ENCODE measurements around the gene MB21D2.

Gene MB21D2

GRCh38 chr3:192892981-192893700 is 24.5 kb downstream of the MB21D2 start:
- WGBS, 2 experiments (ENCODE audit: insufficient coverage in 2 of 2) = 26% methylated on average over 11 of the region's 13 CpGs
- Histone ChIP-seq H3K36me3 (ENCODE audit: control insufficient read depth, insufficient read depth, low read length) (no peaks in the 10 kb centered on the region), H3K4me3 (ENCODE audit: extremely low read depth, insufficient read depth, low read length, poor library complexity, severe bottlenecking) (no peak overlapping the region), H3K9me3 (ENCODE audit: control insufficient read depth, low read length) (no peaks in the 10 kb centered on the region), H3K4me1 (ENCODE audit: control insufficient read depth, insufficient read depth, low read length, poor library complexity, severe bottlenecking) (peaks cover 26% of the 10 kb centered on the region), H3K27ac (ENCODE audit: low read depth, low read length, severe bottlenecking) (no peak overlapping the region)

GRCh38 chr3:192890347-192891335 is 27.0 kb downstream of the MB21D2 start:
- WGBS, 2 experiments (ENCODE audit: insufficient coverage in 2 of 2) = 86 to 100% methylated on average over 2 to 3 of the region's 13 CpGs
- peaks cover 33% of the 10 kb centered on the region for H3K4me1 ChIP-seq (ENCODE audit: control insufficient read depth, insufficient read depth, low read length, poor library complexity, severe bottlenecking)
- no peak overlapping the region for H3K4me3 ChIP-seq (ENCODE audit: extremely low read depth, insufficient read depth, low read length, poor library complexity, severe bottlenecking)
- H3K36me3 ChIP-seq (ENCODE audit: control insufficient read depth, insufficient read depth, low read length) = no peaks in the 10 kb centered on the region
- H3K9me3 ChIP-seq (ENCODE audit: control insufficient read depth, low read length) = no peaks in the 10 kb centered on the region
- peak overlapping the region; percentile 86 for H3K27ac ChIP-seq (ENCODE audit: low read depth, low read length, severe bottlenecking)

- WGBS, 2 experiments (ENCODE audit: insufficient coverage in 2 of 2) = no CpG with 5 or more reads among the region's 3 CpGs
- no peaks in the 10 kb centered on the region for H3K9me3 ChIP-seq (ENCODE audit: control insufficient read depth, low read length)
- H3K4me3 ChIP-seq (ENCODE audit: extremely low read depth, insufficient read depth, low read length, poor library complexity, severe bottlenecking) = no peak overlapping the region
- no peaks in the 10 kb centered on the region for H3K36me3 ChIP-seq (ENCODE audit: control insufficient read depth, insufficient read depth, low read length)
- H3K27ac ChIP-seq (ENCODE audit: low read depth, low read length, severe bottlenecking) = peak overlapping the region; percentile 86
- peaks cover 33% of the 10 kb centered on the region for H3K4me1 ChIP-seq (ENCODE audit: control insufficient read depth, insufficient read depth, low read length, poor library complexity, severe bottlenecking)
These were observed 28.0 kb downstream of the MB21D2 start for GRCh38 chr3:192889679-192890078.

GRCh38 chr3:192888190-192888589 is 29.5 kb downstream of the MB21D2 start:
- H3K9me3 ChIP-seq (ENCODE audit: control insufficient read depth, low read length) = no peaks in the 10 kb centered on the region
- peak overlapping the region; percentile 86 for H3K27ac ChIP-seq (ENCODE audit: low read depth, low read length, severe bottlenecking)
- H3K36me3 ChIP-seq (ENCODE audit: control insufficient read depth, insufficient read depth, low read length) = no peaks in the 10 kb centered on the region
- peaks cover 33% of the 10 kb centered on the region for H3K4me1 ChIP-seq (ENCODE audit: control insufficient read depth, insufficient read depth, low read length, poor library complexity, severe bottlenecking)
- 80 to 92% methylated on average over 1 to 5 of the region's 5 CpGs for WGBS, 2 experiments (ENCODE audit: insufficient coverage in 2 of 2)
- H3K4me3 ChIP-seq (ENCODE audit: extremely low read depth, insufficient read depth, low read length, poor library complexity, severe bottlenecking) = no peak overlapping the region

- 57 to 75% methylated on average over 6 to 7 of the region's 7 CpGs for WGBS, 2 experiments (ENCODE audit: insufficient coverage in 2 of 2)
- Histone ChIP-seq H3K4me3 (ENCODE audit: extremely low read depth, insufficient read depth, low read length, poor library complexity, severe bottlenecking) (no peak overlapping the region), H3K9me3 (ENCODE audit: control insufficient read depth, low read length) (no peaks in the 10 kb centered on the region), H3K4me1 (ENCODE audit: control insufficient read depth, insufficient read depth, low read length, poor library complexity, severe bottlenecking) (peaks cover 31% of the 10 kb centered on the region), H3K36me3 (ENCODE audit: control insufficient read depth, insufficient read depth, low read length) (no peaks in the 10 kb centered on the region), H3K27ac (ENCODE audit: low read depth, low read length, severe bottlenecking) (peak overlapping the region; percentile 86)
These were observed 30.0 kb downstream of the MB21D2 start for GRCh38 chr3:192887701-192888100.

GRCh38 chr3:192887047-192887446 is 30.6 kb downstream of the MB21D2 start:
- H3K9me3 ChIP-seq (ENCODE audit: control insufficient read depth, low read length) = no peaks in the 10 kb centered on the region
- peak overlapping the region; percentile 55 for H3K27ac ChIP-seq (ENCODE audit: low read depth, low read length, severe bottlenecking)
- H3K4me1 ChIP-seq (ENCODE audit: control insufficient read depth, insufficient read depth, low read length, poor library complexity, severe bottlenecking) = peaks cover 28% of the 10 kb centered on the region
- no peak overlapping the region for H3K4me3 ChIP-seq (ENCODE audit: extremely low read depth, insufficient read depth, low read length, poor library complexity, severe bottlenecking)
- WGBS, 2 experiments (ENCODE audit: insufficient coverage in 2 of 2) = 88% methylated on average over 5 to 6 of the region's 9 CpGs
- no peaks in the 10 kb centered on the region for H3K36me3 ChIP-seq (ENCODE audit: control insufficient read depth, insufficient read depth, low read length)

GRCh38 chr3:192884777-192885773 is 32.6 kb downstream of the MB21D2 start:
- Histone ChIP-seq H3K4me3 (ENCODE audit: extremely low read depth, insufficient read depth, low read length, poor library complexity, severe bottlenecking) (no peak overlapping the region), H3K36me3 (ENCODE audit: control insufficient read depth, insufficient read depth, low read length) (no peaks in the 10 kb centered on the region), H3K4me1 (ENCODE audit: control insufficient read depth, insufficient read depth, low read length, poor library complexity, severe bottlenecking) (peaks cover 25% of the 10 kb centered on the region), H3K27ac (ENCODE audit: low read depth, low read length, severe bottlenecking) (no peak overlapping the region), H3K9me3 (ENCODE audit: control insufficient read depth, low read length) (no peaks in the 10 kb centered on the region)
- 89 to 96% methylated on average over 4 to 6 of the region's 8 CpGs for WGBS, 2 experiments (ENCODE audit: insufficient coverage in 2 of 2)

GRCh38 chr3:192883512-192883911 is 34.1 kb downstream of the MB21D2 start:
- H3K4me1 ChIP-seq (ENCODE audit: control insufficient read depth, insufficient read depth, low read length, poor library complexity, severe bottlenecking) = peaks cover 22% of the 10 kb centered on the region
- 60 to 73% methylated on average over 1 to 2 of the region's 2 CpGs for WGBS, 2 experiments (ENCODE audit: insufficient coverage in 2 of 2)
- no peaks in the 10 kb centered on the region for H3K9me3 ChIP-seq (ENCODE audit: control insufficient read depth, low read length)
- no peaks in the 10 kb centered on the region for H3K36me3 ChIP-seq (ENCODE audit: control insufficient read depth, insufficient read depth, low read length)
- H3K4me3 ChIP-seq (ENCODE audit: extremely low read depth, insufficient read depth, low read length, poor library complexity, severe bottlenecking) = no peak overlapping the region
- no peak overlapping the region for H3K27ac ChIP-seq (ENCODE audit: low read depth, low read length, severe bottlenecking)

GRCh38 chr3:192881159-192881786 is 36.4 kb downstream of the MB21D2 start:
- Histone ChIP-seq H3K4me3 (ENCODE audit: extremely low read depth, insufficient read depth, low read length, poor library complexity, severe bottlenecking) (no peak overlapping the region), H3K9me3 (ENCODE audit: control insufficient read depth, low read length) (no peaks in the 10 kb centered on the region), H3K27ac (ENCODE audit: low read depth, low read length, severe bottlenecking) (no peak overlapping the region), H3K4me1 (ENCODE audit: control insufficient read depth, insufficient read depth, low read length, poor library complexity, severe bottlenecking) (peaks cover 23% of the 10 kb centered on the region), H3K36me3 (ENCODE audit: control insufficient read depth, insufficient read depth, low read length) (no peaks in the 10 kb centered on the region)
- WGBS, 2 experiments (ENCODE audit: insufficient coverage in 2 of 2) = 85 to 89% methylated on average over 3 to 6 of the region's 7 CpGs

- 80 to 81% methylated on average over 1 to 5 of the region's 6 CpGs for WGBS, 2 experiments (ENCODE audit: insufficient coverage in 2 of 2)
- Histone ChIP-seq H3K9me3 (ENCODE audit: control insufficient read depth, low read length) (no peaks in the 10 kb centered on the region), H3K4me3 (ENCODE audit: extremely low read depth, insufficient read depth, low read length, poor library complexity, severe bottlenecking) (no peak overlapping the region), H3K4me1 (ENCODE audit: control insufficient read depth, insufficient read depth, low read length, poor library complexity, severe bottlenecking) (peaks cover 23% of the 10 kb centered on the region), H3K36me3 (ENCODE audit: control insufficient read depth, insufficient read depth, low read length) (no peaks in the 10 kb centered on the region), H3K27ac (ENCODE audit: low read depth, low read length, severe bottlenecking) (no peak overlapping the region)
These were observed 37.3 kb downstream of the MB21D2 start for GRCh38 chr3:192880313-192880712.

Measured in mesodermal cell (in vitro differentiated cells).